K562 (cell line): Measurements from ENCODE around the gene NOSTRIN.

Experiments used
- HIVEP1 ChIP-seq: fragments of 250-450 bp; sonication (Bioruptor Pico); IDR thresholded peaks from 2 replicates; pipeline ENCODE4 v1.4.0; 2020; ENCODE audit warnings: mild to moderate bottlenecking
- MCM7 ChIP-seq, 2 experiments: fragments of 450-650 bp; IDR thresholded peaks; 2 replicates each; pipeline ENCODE4 v1.6.1; 2016 to 2018
- SIN3B ChIP-seq: fragments of 450-650 bp; IDR thresholded peaks from 2 replicates; pipeline ENCODE4 v1.6.1; 2017; ENCODE audit warnings: low read depth, mild to moderate bottlenecking, moderate library complexity
- SNIP1 ChIP-seq: fragments of 450-650 bp; IDR thresholded peaks from 2 replicates; pipeline ENCODE4 v1.7.1; 2017; ENCODE audit warnings: low read depth, mild to moderate bottlenecking
- TF ChIP-seq, protein P1 (sequence below), 2 experiments: fragments of 450-650 bp; formaldehyde crosslinking in 1 of 2; IDR thresholded peaks; 2 replicates each; pipeline versions ENCODE4 v1.4.0 to v1.6.1; 2014 to 2020; ENCODE audit warnings: mild to moderate bottlenecking in 2 of 2, borderline replicate concordance in 1 of 2, low read depth in 1 of 2

DNA sequence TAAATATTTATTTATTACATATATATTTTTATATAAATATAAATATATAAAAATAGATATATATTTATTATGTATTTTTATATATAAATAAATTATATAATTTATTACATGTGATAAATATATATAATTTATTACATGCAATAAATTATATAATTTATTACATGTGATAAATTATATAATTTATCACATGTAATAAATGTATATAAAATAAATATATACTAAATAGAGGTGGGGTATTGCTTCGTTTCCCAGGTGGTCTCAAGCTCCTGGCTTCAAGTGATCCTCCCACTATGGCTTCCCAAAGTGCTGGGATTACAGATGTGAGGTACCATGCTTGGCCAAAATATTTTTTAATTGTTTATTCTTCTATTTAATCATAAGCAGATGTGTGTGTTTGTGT is 95.0 kb downstream of the NOSTRIN start:
- TF ChIP-seq SIN3B (no peak), HIVEP1 (CRISPR knock-in tag) (no peak), MCM7 (IDR thresholded peaks at IDR 0.05) (no peak), SNIP1 (no peak)
- TF ChIP-seq, protein P1, sequence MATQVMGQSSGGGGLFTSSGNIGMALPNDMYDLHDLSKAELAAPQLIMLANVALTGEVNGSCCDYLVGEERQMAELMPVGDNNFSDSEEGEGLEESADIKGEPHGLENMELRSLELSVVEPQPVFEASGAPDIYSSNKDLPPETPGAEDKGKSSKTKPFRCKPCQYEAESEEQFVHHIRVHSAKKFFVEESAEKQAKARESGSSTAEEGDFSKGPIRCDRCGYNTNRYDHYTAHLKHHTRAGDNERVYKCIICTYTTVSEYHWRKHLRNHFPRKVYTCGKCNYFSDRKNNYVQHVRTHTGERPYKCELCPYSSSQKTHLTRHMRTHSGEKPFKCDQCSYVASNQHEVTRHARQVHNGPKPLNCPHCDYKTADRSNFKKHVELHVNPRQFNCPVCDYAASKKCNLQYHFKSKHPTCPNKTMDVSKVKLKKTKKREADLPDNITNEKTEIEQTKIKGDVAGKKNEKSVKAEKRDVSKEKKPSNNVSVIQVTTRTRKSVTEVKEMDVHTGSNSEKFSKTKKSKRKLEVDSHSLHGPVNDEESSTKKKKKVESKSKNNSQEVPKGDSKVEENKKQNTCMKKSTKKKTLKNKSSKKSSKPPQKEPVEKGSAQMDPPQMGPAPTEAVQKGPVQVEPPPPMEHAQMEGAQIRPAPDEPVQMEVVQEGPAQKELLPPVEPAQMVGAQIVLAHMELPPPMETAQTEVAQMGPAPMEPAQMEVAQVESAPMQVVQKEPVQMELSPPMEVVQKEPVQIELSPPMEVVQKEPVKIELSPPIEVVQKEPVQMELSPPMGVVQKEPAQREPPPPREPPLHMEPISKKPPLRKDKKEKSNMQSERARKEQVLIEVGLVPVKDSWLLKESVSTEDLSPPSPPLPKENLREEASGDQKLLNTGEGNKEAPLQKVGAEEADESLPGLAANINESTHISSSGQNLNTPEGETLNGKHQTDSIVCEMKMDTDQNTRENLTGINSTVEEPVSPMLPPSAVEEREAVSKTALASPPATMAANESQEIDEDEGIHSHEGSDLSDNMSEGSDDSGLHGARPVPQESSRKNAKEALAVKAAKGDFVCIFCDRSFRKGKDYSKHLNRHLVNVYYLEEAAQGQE (IDR thresholded peaks at IDR 0.05; ENCODE audit: borderline replicate concordance): no peak
- TF ChIP-seq, protein P1 (CRISPR knock-in tag; IDR thresholded peaks at IDR 0.05; ENCODE audit: low read depth): no peak
